Measurements from ENCODE around the gene GZMM. TPM values are rescaled to one million over a fixed set of nuclear protein-coding genes. Genes with fewer than 3 reads are reported as not detected.

GZMM gene
- 10 to 100 TPM; 20.7 TPM for total RNA-seq

DNA sequence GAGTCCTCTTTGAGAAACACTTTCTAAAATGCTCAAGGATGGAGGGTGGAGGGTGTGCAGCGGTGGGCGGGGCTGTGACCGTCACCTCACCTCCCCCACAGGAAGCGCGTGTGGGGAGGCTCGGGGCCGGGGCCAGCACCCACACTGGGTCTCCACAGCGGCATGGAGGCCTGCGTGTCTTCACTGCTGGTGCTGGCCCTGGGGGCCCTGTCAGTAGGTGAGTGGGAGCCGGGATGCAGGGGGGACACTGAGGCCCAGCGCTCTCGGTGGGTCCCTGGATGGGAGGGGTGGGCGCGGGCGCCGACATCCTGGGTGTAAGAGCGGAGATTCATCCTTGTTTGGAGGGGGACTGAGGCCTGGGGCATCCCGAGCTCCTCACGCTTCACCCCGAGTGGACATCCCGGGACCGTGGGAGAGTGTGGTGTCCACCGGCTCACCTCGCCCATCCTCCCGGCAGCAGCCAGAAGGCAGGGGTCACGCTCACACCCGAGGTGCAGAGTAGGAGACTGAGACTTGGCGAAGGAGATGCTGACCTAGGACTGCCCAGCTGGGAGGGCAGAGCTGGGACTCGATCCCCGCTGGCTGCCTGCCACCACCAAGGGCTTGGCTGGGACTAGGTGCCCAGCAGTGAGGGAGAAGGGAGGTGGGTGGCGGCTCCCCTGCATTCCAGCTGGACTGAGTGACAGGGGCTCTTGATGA is at the start of gene GZMM:
Gene GZMM, plus strand, starts transcription at position 144 of the 699 bp plus-strand sequence. Its CDS starts 19 bp downstream, at position 163.
- no peaks in the 10 kb centered on the region for H3K9me3 Mint-ChIP-seq
- peak within 1 kb of the TSS; percentile 81 for H3K27ac Mint-ChIP-seq
- intact Hi-C loops (cut with micrococcal nuclease), result loop anchor here (1.0 kb wide), 1 partner anchor 11 kb away; no protein-coding TSS in a partner anchor
- peaks cover 23% of the 10 kb centered on the region for H3K4me1 Mint-ChIP-seq (ENCODE audit: low read depth)
- no peaks in the 10 kb centered on the region for H3K27me3 Mint-ChIP-seq (ENCODE audit: low read depth)
- H3K4me3 Mint-ChIP-seq, result peak within 1 kb of the TSS; percentile 78
- H3K36me3 Mint-ChIP-seq (ENCODE audit: low read depth), result peaks cover 2% of the 10 kb centered on the region
- CTCF ChIA-PET, result interaction anchor here (0.7 kb wide), 2 partner anchors 202 to 209 kb away, joined by 3 read pairs; no protein-coding TSS in a partner anchor
- DNase-seq, result peak; percentile 83

GRCh38 chr19:494171-495080 is 49.4 kb upstream of the GZMM start:
- CTCF ChIA-PET, result interaction anchor here (1.3 to 1.4 kb wide), 3 partner anchors 12 to 16 kb away, joined by 3 to 10 read pairs (median 5); no protein-coding TSS in a partner anchor
- peaks cover 17% of the 10 kb centered on the region for H3K27me3 Mint-ChIP-seq (ENCODE audit: low read depth)
- intact Hi-C loops (cut with micrococcal nuclease), result no loop called here

DNA sequence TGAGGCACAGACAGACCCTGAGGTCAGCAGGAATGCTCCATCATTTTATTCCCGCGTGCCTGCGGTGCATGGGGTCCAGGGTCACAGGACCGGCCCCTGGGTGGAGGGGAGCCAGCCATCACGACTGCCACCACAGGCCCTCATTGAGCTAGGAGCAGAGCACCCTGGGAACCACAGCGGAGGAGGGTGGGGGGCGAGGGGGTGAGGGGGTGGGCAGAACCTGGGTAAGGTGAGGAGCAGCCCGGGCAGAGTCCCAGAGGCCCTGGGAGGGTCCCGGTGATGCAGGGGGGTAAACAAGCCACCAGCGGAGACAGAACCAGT is 48.8 kb upstream of the GZMM start:
- Mint-ChIP-seq H3K4me1 (ENCODE audit: low read depth) (peaks cover 10% of the 10 kb centered on the region), H3K27ac (no peak overlapping the region), H3K4me3 (no peak overlapping the region), H3K36me3 (ENCODE audit: low read depth) (no peaks in the 10 kb centered on the region), H3K27me3 (ENCODE audit: low read depth) (peaks cover 20% of the 10 kb centered on the region), H3K9me3 (peaks cover 1% of the 10 kb centered on the region)
- intact Hi-C loops (cut with micrococcal nuclease), result no loop called here
- CTCF ChIA-PET, result interaction anchor here (0.5 to 1.3 kb wide), 4 partner anchors 11 to 158 kb away, joined by 3 to 10 read pairs (median 3); partner anchors contain the start of gene TPGS1
- DNase-seq, result no peak

More at GRCh38 chr19:494171-495080, 49.4 kb upstream of the GZMM start:
- no peak overlapping the region for H3K27ac Mint-ChIP-seq
- no peak overlapping the region for H3K4me3 Mint-ChIP-seq
- no peaks in the 10 kb centered on the region for H3K36me3 Mint-ChIP-seq (ENCODE audit: low read depth)
- peaks cover 16% of the 10 kb centered on the region for H3K4me1 Mint-ChIP-seq (ENCODE audit: low read depth)
- no peak for DNase-seq
- H3K9me3 Mint-ChIP-seq, result peaks cover 1% of the 10 kb centered on the region

DNA sequence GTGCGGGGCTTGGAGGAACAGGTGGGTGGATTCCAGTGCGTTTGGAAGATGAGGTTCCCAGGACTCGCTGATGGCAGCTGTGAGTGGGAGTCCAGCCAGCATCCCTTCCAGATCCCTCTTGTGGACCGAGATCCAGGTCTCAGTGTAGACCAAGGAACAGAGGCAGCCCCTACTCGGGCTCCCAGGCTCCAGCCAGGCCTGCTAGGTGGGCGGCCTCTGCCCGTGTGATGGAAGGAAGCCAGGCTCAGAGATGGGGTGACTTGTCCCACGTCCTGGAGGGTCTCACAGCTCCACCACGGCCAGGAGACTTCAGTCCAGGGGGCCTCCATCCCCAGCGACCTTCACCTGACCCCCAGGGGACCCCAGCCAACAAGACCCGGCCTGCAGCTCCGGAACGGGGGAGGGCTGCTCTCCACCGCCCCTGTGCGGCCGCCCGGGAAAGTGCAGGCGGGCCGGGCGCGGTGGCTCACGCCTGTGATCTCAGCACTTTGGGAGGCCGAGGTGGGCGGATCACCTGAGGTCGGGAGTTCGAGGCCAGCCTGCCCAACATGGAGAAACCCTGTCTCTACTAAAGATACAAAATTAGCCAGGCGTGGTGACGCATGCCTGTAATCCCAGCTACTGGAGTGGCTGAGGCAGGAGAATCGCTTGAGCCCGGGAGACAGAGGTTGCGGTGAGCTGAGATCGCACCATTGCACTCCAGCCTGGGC is 48.3 kb upstream of the GZMM start:
- H3K4me1 Mint-ChIP-seq (ENCODE audit: low read depth), result peaks cover 9% of the 10 kb centered on the region
- H3K9me3 Mint-ChIP-seq, result peaks cover 1% of the 10 kb centered on the region
- CTCF ChIA-PET, result interaction anchor here (0.5 to 1.3 kb wide), 6 partner anchors 10 to 158 kb away, joined by 3 to 10 read pairs (median 3); partner anchors contain the start of gene TPGS1
- H3K36me3 Mint-ChIP-seq (ENCODE audit: low read depth), result no peaks in the 10 kb centered on the region
- H3K27me3 Mint-ChIP-seq (ENCODE audit: low read depth), result peaks cover 20% of the 10 kb centered on the region
- peak; percentile 56 for DNase-seq
- no peak overlapping the region for H3K4me3 Mint-ChIP-seq
- intact Hi-C loops (cut with micrococcal nuclease), result no loop called here
- no peak overlapping the region for H3K27ac Mint-ChIP-seq

- CTCF ChIA-PET, result interaction anchor here (0.7 to 1.3 kb wide), 4 partner anchors 10 to 20 kb away, joined by 3 to 10 read pairs (median 3); no protein-coding TSS in a partner anchor
- Mint-ChIP-seq H3K36me3 (ENCODE audit: low read depth) (no peaks in the 10 kb centered on the region), H3K9me3 (peaks cover 1% of the 10 kb centered on the region), H3K27ac (no peak within 1 kb of the TSS), H3K4me3 (no peak within 1 kb of the TSS), H3K27me3 (ENCODE audit: low read depth) (peaks cover 20% of the 10 kb centered on the region), H3K4me1 (ENCODE audit: low read depth) (peaks cover 9% of the 10 kb centered on the region)
- intact Hi-C loops (cut with micrococcal nuclease), result no loop called here
- DNase-seq, result no peak
Measured at GRCh38 chr19:496112-496665, 47.7 kb upstream of the GZMM start, which contains the start of gene MADCAM1. Gene MADCAM1, plus strand, starts transcription at chr19:496486. Its CDS starts 14 bp downstream, at chr19:496500.

GRCh38 chr19:496986-497385 is 46.9 kb upstream of the GZMM start:
- Mint-ChIP-seq H3K4me3 (no peak overlapping the region), H3K9me3 (peaks cover 1% of the 10 kb centered on the region), H3K27ac (no peak overlapping the region), H3K36me3 (ENCODE audit: low read depth) (no peaks in the 10 kb centered on the region), H3K27me3 (ENCODE audit: low read depth) (peaks cover 20% of the 10 kb centered on the region), H3K4me1 (ENCODE audit: low read depth) (peaks cover 9% of the 10 kb centered on the region)
- no peak for DNase-seq
- intact Hi-C loops (cut with micrococcal nuclease), result no loop called here
- CTCF ChIA-PET, result no interaction called here

DNA sequence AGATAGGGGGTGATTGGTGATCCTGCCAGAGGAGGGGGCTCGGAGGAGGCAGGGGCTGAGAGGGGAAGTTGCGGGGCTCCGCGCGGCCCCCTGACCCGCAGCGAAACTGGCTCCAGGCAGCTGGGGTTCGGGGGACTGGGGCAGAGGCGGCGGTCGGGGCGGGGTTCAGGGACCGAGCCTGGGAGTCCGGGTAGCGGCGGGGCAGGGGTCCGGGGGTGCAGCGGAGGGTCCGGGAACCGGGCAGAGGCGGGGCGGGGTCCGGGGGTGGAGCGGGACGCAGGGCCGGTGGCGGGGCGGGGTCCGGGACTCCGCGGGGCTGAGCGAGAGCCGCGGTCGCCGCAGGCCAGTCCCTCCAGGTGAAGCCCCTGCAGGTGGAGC is 46.4 kb upstream of the GZMM start:
- no peaks in the 10 kb centered on the region for H3K36me3 Mint-ChIP-seq (ENCODE audit: low read depth)
- no peak for DNase-seq
- H3K4me3 Mint-ChIP-seq, result no peak overlapping the region
- intact Hi-C loops (cut with micrococcal nuclease), result no loop called here
- CTCF ChIA-PET, result interaction anchor here (1.4 to 1.9 kb wide), 2 partner anchors 9 to 13 kb away, joined by 3 to 7 read pairs; no protein-coding TSS in a partner anchor
- H3K27me3 Mint-ChIP-seq (ENCODE audit: low read depth), result peaks cover 20% of the 10 kb centered on the region
- H3K9me3 Mint-ChIP-seq, result peaks cover 1% of the 10 kb centered on the region
- peaks cover 9% of the 10 kb centered on the region for H3K4me1 Mint-ChIP-seq (ENCODE audit: low read depth)
- H3K27ac Mint-ChIP-seq, result no peak overlapping the region

DNA sequence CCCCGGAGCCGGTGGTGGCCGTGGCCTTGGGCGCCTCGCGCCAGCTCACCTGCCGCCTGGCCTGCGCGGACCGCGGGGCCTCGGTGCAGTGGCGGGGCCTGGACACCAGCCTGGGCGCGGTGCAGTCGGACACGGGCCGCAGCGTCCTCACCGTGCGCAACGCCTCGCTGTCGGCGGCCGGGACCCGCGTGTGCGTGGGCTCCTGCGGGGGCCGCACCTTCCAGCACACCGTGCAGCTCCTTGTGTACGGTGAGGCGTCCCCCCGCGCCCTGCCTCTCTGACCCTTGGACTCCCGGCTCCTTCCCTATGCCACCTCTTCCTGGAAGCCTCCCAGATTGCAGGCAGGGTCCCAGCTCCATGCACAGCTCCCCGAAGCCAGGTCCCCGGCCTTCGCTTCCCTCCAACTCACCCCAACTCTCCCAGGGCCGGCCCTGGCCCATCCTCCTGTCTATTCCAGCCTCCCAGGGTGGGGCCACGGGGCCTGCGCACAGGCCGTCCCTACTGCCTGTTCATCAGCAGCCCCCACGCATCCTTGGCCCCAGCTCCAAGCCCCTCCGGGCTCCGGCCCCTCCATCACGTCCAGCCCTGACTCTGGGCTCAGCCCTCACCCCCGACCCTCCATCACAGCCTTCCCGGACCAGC is 45.9 kb upstream of the GZMM start:
- no peaks in the 10 kb centered on the region for H3K9me3 Mint-ChIP-seq
- no peak for DNase-seq
- CTCF ChIA-PET, result interaction anchor here (1.4 to 1.9 kb wide), 2 partner anchors 8 to 13 kb away, joined by 3 to 7 read pairs; no protein-coding TSS in a partner anchor
- H3K36me3 Mint-ChIP-seq (ENCODE audit: low read depth), result no peaks in the 10 kb centered on the region
- peaks cover 20% of the 10 kb centered on the region for H3K27me3 Mint-ChIP-seq (ENCODE audit: low read depth)
- no peak overlapping the region for H3K4me3 Mint-ChIP-seq
- H3K4me1 Mint-ChIP-seq (ENCODE audit: low read depth), result peaks cover 14% of the 10 kb centered on the region
- intact Hi-C loops (cut with micrococcal nuclease), result no loop called here
- H3K27ac Mint-ChIP-seq, result no peak overlapping the region

GRCh38 chr19:498511-498891 is 45.4 kb upstream of the GZMM start:
- no peak for DNase-seq
- intact Hi-C loops (cut with micrococcal nuclease), result no loop called here
- Mint-ChIP-seq H3K27me3 (ENCODE audit: low read depth) (peaks cover 20% of the 10 kb centered on the region), H3K9me3 (no peaks in the 10 kb centered on the region), H3K4me3 (no peak overlapping the region), H3K27ac (no peak overlapping the region), H3K4me1 (ENCODE audit: low read depth) (peaks cover 14% of the 10 kb centered on the region), H3K36me3 (ENCODE audit: low read depth) (no peaks in the 10 kb centered on the region)
- CTCF ChIA-PET, result interaction anchor here (1.4 to 1.9 kb wide), 2 partner anchors 8 to 12 kb away, joined by 3 to 7 read pairs; no protein-coding TSS in a partner anchor

DNA sequence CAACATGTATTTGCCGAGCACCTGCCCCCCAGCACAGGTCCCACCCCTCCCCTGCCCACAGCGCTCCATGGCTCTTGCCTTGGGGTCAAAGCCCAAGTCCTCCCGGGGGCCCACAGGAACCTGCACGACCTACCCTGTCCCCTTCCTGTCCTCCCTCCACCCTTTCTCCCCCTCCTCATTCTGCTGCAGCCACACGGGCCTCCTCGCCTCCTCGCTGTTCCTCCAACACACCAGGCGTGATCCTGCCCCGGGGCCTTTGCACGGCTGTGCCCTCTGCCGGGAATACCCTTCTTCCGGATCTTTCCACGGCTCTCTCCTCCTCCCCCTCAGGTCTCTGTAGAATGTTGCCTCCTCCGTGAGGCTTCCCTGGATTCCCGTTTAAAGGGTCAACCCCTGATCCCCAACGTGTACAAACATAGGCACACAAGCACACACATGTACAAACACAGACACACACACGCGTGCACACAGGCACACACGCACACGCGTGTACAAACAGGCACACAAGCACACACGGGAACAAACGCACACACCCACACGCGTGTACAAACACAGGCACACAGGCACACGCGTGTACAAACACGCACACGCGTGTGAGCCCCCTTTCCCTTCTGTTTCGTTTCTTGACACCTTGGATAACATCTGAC is 44.8 kb upstream of the GZMM start:
- peaks cover 11% of the 10 kb centered on the region for H3K4me1 Mint-ChIP-seq (ENCODE audit: low read depth)
- H3K9me3 Mint-ChIP-seq, result no peaks in the 10 kb centered on the region
- peaks cover 20% of the 10 kb centered on the region for H3K27me3 Mint-ChIP-seq (ENCODE audit: low read depth)
- no peak overlapping the region for H3K27ac Mint-ChIP-seq
- no peak overlapping the region for H3K4me3 Mint-ChIP-seq
- H3K36me3 Mint-ChIP-seq (ENCODE audit: low read depth), result no peaks in the 10 kb centered on the region
- CTCF ChIA-PET, result interaction anchor here (1.9 kb wide), 1 partner anchor 12 kb away, joined by 7 read pairs; no protein-coding TSS in a partner anchor
- intact Hi-C loops (cut with micrococcal nuclease), result no loop called here
- DNase-seq, result no peak

DNA sequence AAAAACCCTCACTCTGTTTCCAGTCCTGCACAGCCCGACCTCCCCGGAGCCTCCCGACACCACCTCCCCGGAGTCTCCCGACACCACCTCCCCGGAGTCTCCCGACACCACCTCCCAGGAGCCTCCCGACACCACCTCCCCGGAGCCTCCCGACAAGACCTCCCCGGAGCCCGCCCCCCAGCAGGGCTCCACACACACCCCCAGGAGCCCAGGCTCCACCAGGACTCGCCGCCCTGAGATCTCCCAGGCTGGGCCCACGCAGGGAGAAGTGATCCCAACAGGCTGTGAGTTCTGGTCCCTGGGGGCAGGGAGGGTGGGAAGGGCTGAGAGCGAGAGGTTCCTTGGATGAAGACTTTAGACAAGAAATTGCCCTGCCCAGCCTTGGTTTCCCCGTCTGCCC is 42.2 kb upstream of the GZMM start:
- no peak for DNase-seq
- Mint-ChIP-seq H3K27ac (no peak overlapping the region), H3K4me1 (ENCODE audit: low read depth) (peaks cover 11% of the 10 kb centered on the region), H3K4me3 (no peak overlapping the region), H3K36me3 (ENCODE audit: low read depth) (no peaks in the 10 kb centered on the region), H3K9me3 (no peaks in the 10 kb centered on the region), H3K27me3 (ENCODE audit: low read depth) (peaks cover 14% of the 10 kb centered on the region)
- intact Hi-C loops (cut with micrococcal nuclease), result no loop called here
- CTCF ChIA-PET, result no interaction called here
